Osteocyte (in vitro differentiated cells): Measurements from ENCODE around the gene RD3L. TPM values are rescaled to one million over a fixed set of nuclear protein-coding genes. Genes with fewer than 3 reads are reported as not detected.

Experiments used
- DNase-seq: peaks from one replicate; pipeline ENCODE4 v3.0.0; 2021; ENCODE audit warnings: mixed read lengths; ENCODE audit not compliant: unreplicated experiment; ENCODE audit errors: extremely low spot score
- H3K27ac Mint-ChIP-seq: one replicate; pipeline ENCODE4 v1.8.0; 2021; ENCODE audit warnings: mild to moderate bottlenecking, mixed read lengths; ENCODE audit not compliant: unreplicated experiment
- H3K27me3 Mint-ChIP-seq: one replicate; pipeline ENCODE4 v1.8.0; 2021; ENCODE audit warnings: mixed read lengths; ENCODE audit not compliant: unreplicated experiment
- H3K36me3 Mint-ChIP-seq: one replicate; pipeline ENCODE4 v1.8.0; 2021; ENCODE audit warnings: mixed read lengths; ENCODE audit not compliant: unreplicated experiment
- H3K4me1 Mint-ChIP-seq: one replicate; pipeline ENCODE4 v1.8.0; 2021; ENCODE audit warnings: mixed read lengths; ENCODE audit not compliant: unreplicated experiment
- H3K4me3 Mint-ChIP-seq: one replicate; pipeline ENCODE4 v1.8.0; 2021; ENCODE audit warnings: mild to moderate bottlenecking, moderate library complexity, mixed read lengths; ENCODE audit not compliant: unreplicated experiment
- H3K9me3 Mint-ChIP-seq: one replicate; pipeline ENCODE4 v1.8.0; 2021; ENCODE audit warnings: mixed read lengths; ENCODE audit not compliant: unreplicated experiment
- CTCF ChIP-seq: fragments of 200-600 bp; sonication (generic); IDR thresholded peaks from 2 replicates; pipeline ENCODE4 v1.5.0; 2021; ENCODE audit warnings: antibody characterized with exemption, mild to moderate bottlenecking, moderate library complexity
- total RNA-seq: library from RNA; stranded (reverse); gene quantifications from 2 replicates; pipeline ENCODE4 v1.2.1, GENCODE V29; 2021

The RD3L gene
- total RNA-seq, 1 donor from 2014 or later: not detected

- Mint-ChIP-seq H3K36me3 (peaks cover 25% of the 10 kb centered on the region), H3K4me1 (peaks cover 6% of the 10 kb centered on the region), H3K9me3 (no peaks in the 10 kb centered on the region), H3K27me3 (no peaks in the 10 kb centered on the region), H3K4me3 (no peak overlapping the region), H3K27ac (no peak overlapping the region)
- no peak for DNase-seq
- TF ChIP-seq CTCF: no peak
These were observed 32.6 kb downstream of the RD3L start for GRCh38 chr14:103909531-103910261.

GRCh38 chr14:103908580-103908979 lies 33.7 kb downstream of the RD3L start:
- H3K36me3 Mint-ChIP-seq: peaks cover 18% of the 10 kb centered on the region
- no peak overlapping the region for H3K27ac Mint-ChIP-seq
- H3K27me3 Mint-ChIP-seq: no peaks in the 10 kb centered on the region
- H3K4me1 Mint-ChIP-seq: peaks cover 6% of the 10 kb centered on the region
- H3K9me3 Mint-ChIP-seq: no peaks in the 10 kb centered on the region
- no peak for TF ChIP-seq CTCF
- no peak overlapping the region for H3K4me3 Mint-ChIP-seq
- DNase-seq: no peak

- no peak for TF ChIP-seq CTCF
- peaks cover 6% of the 10 kb centered on the region for H3K4me1 Mint-ChIP-seq
- no peaks in the 10 kb centered on the region for H3K9me3 Mint-ChIP-seq
- DNase-seq: no peak
- no peak overlapping the region for H3K27ac Mint-ChIP-seq
- H3K27me3 Mint-ChIP-seq: no peaks in the 10 kb centered on the region
- H3K4me3 Mint-ChIP-seq: no peak overlapping the region
- peaks cover 2% of the 10 kb centered on the region for H3K36me3 Mint-ChIP-seq
These were observed 36.4 kb downstream of the RD3L start for GRCh38 chr14:103905842-103906456.

- DNase-seq: no peak
- Mint-ChIP-seq H3K4me3 (no peak overlapping the region), H3K9me3 (no peaks in the 10 kb centered on the region), H3K4me1 (no peaks in the 10 kb centered on the region), H3K36me3 (no peaks in the 10 kb centered on the region), H3K27me3 (no peaks in the 10 kb centered on the region), H3K27ac (no peak overlapping the region)
- TF ChIP-seq CTCF: no peak
These were observed 37.7 kb downstream of the RD3L start for GRCh38 chr14:103904493-103905107.

- Mint-ChIP-seq H3K4me1 (no peaks in the 10 kb centered on the region), H3K27ac (no peak overlapping the region), H3K36me3 (no peaks in the 10 kb centered on the region), H3K4me3 (no peak overlapping the region), H3K9me3 (no peaks in the 10 kb centered on the region), H3K27me3 (no peaks in the 10 kb centered on the region)
- no peak for DNase-seq
- TF ChIP-seq CTCF: no peak
These were observed 42.5 kb downstream of the RD3L start for GRCh38 chr14:103899833-103900232.
